ENCODE results near the gene EHMT2.
A peak's percentile ranks its signal among the peaks of the same experiment; 100 is the strongest.
"Not testable (repeated sequence)": the region's sequence is repeated elsewhere in the genome, so short reads cannot be mapped to it uniquely, and the experiment has no call there.

Gene EHMT2

GRCh38 chr6:31915756-31916155 is 18.3 kb upstream of the EHMT2 start:
- H3K27ac ChIP-seq: no peak overlapping the region
- no peak for DNase-seq (ENCODE audit: low read depth, low spot score)

GRCh38 chr6:31915351-31915750 is 17.9 kb upstream of the EHMT2 start:
- no peak for DNase-seq (ENCODE audit: low read depth, low spot score)

GRCh38 chr6:31911826-31912585 is 14.5 kb upstream of the EHMT2 start:
- H3K27ac ChIP-seq: peak overlapping the region; percentile 45
- no peak for DNase-seq (ENCODE audit: low read depth, low spot score)

More at GRCh38 chr6:31915351-31915750, 17.9 kb upstream of the EHMT2 start:
- H3K27ac ChIP-seq: no peak overlapping the region

- not testable (repeated sequence) for H3K27ac ChIP-seq; DNase-seq (ENCODE audit: low read depth, low spot score)
Measured at GRCh38 chr6:31909298-31909697, 11.8 kb upstream of the EHMT2 start.

- DNase-seq (ENCODE audit: low read depth, low spot score): no peak
Measured at GRCh38 chr6:31908791-31909190, 11.3 kb upstream of the EHMT2 start.

GRCh38 chr6:31908255-31908654 is 10.8 kb upstream of the EHMT2 start:
- H3K27ac ChIP-seq; DNase-seq (ENCODE audit: low read depth, low spot score): not testable (repeated sequence)

More at GRCh38 chr6:31908791-31909190, 11.3 kb upstream of the EHMT2 start:
- no peak overlapping the region for H3K27ac ChIP-seq

GRCh38 chr6:31907158-31907813 is 9.8 kb upstream of the EHMT2 start:
- no peak overlapping the region for H3K27ac ChIP-seq
- DNase-seq (ENCODE audit: low read depth, low spot score): no peak

- not testable (repeated sequence) for DNase-seq (ENCODE audit: low read depth, low spot score)
Measured at GRCh38 chr6:31906727-31907126, 9.2 kb upstream of the EHMT2 start.

GRCh38 chr6:31906122-31906521 is 8.6 kb upstream of the EHMT2 start:
- no peak for DNase-seq (ENCODE audit: low read depth, low spot score)
- H3K27ac ChIP-seq: no peak overlapping the region

More at GRCh38 chr6:31906727-31907126, 9.2 kb upstream of the EHMT2 start:
- H3K27ac ChIP-seq: not testable (repeated sequence)

- no peak for DNase-seq (ENCODE audit: low read depth, low spot score)
- no peak overlapping the region for H3K27ac ChIP-seq
Measured at GRCh38 chr6:31905041-31905440, 7.5 kb upstream of the EHMT2 start.

GRCh38 chr6:31903957-31904356 is 6.5 kb upstream of the EHMT2 start:
- DNase-seq (ENCODE audit: low read depth, low spot score): no peak
- no peak overlapping the region for H3K27ac ChIP-seq

- H3K27ac ChIP-seq: peak within 1 kb of the TSS; percentile 40
- DNase-seq (ENCODE audit: low read depth, low spot score): no peak
Measured at GRCh38 chr6:31901953-31902643, 4.6 kb upstream of the EHMT2 start, which contains the start of gene ZBTB12. Gene ZBTB12 (minus strand): TSS chr6:31902086. CDS start chr6:31901305, 781 bp downstream.

- peak overlapping the region; percentile 40 for H3K27ac ChIP-seq
- DNase-seq (ENCODE audit: low read depth, low spot score): no peak
Measured at GRCh38 chr6:31901415-31901952, 4.0 kb upstream of the EHMT2 start.

GRCh38 chr6:31900917-31901414 is 3.5 kb upstream of the EHMT2 start:
- DNase-seq (ENCODE audit: low read depth, low spot score): no peak
- H3K27ac ChIP-seq: no peak overlapping the region

GRCh38 chr6:31899882-31900722 is 2.6 kb upstream of the EHMT2 start:
- no peak overlapping the region for H3K27ac ChIP-seq

GRCh38 chr6:31899215-31899614 is 1.7 kb upstream of the EHMT2 start:
- H3K27ac ChIP-seq: no peak overlapping the region
- no peak for DNase-seq (ENCODE audit: low read depth, low spot score)

More at GRCh38 chr6:31899882-31900722, 2.6 kb upstream of the EHMT2 start:
- no peak for DNase-seq (ENCODE audit: low read depth, low spot score)

GRCh38 chr6:31898383-31899011 is 999 bp upstream of the EHMT2 start:
- peak overlapping the region; percentile 71 for H3K27ac ChIP-seq
- no peak for DNase-seq (ENCODE audit: low read depth, low spot score)

- peak overlapping the region; percentile 71 for H3K27ac ChIP-seq
- no peak for DNase-seq (ENCODE audit: low read depth, low spot score)
Measured at GRCh38 chr6:31896856-31897611, 464 bp downstream of the EHMT2 start.
